Left lung (tissue), 10 donors: Measurements from ENCODE around the gene MYCT1. TPM values are rescaled to one million over a fixed set of nuclear protein-coding genes. Genes with fewer than 3 reads are reported as not detected.

ENCODE experiments used
- ATAC-seq: fragments of 200-7000 bp; cut with Tn5 transposase; one replicate; pipeline ENCODE4 v1.9.1; 2020; ENCODE audit warnings: moderate library complexity
- DNase-seq, 4 donors: peaks; one replicate each; pipeline ENCODE4 v3.0.0-alpha.2; 2013 to 2020
- H3K27ac ChIP-seq, 2 donors: fragments of 200-600 bp; sonication (generic) in 1 of 2; one replicate each; pipeline versions ENCODE4 v1.5.0 to v1.8.0; 2020 to 2021
- H3K27me3 ChIP-seq, 2 donors: fragments of 200-600 bp; sonication (generic) in 1 of 2; one replicate each; pipeline versions ENCODE4 v1.5.0 to v1.8.0; 2020 to 2021
- H3K36me3 ChIP-seq, 2 donors: fragments of 200-600 bp; sonication (generic) in 1 of 2; one replicate each; pipeline versions ENCODE4 v1.5.0 to v1.8.0; 2020 to 2021
- H3K4me1 ChIP-seq, 2 donors: fragments of 200-600 bp; one replicate each; pipeline ENCODE4 v1.8.0; 2021
- H3K4me3 ChIP-seq, 2 donors: fragments of 200-600 bp; sonication (generic) in 1 of 2; one replicate each; pipeline versions ENCODE4 v1.5.0 to v1.8.0; 2020 to 2021; ENCODE audit warnings: mild to moderate bottlenecking in 1 of 2
- H3K9me3 ChIP-seq, 2 donors: fragments of 200-600 bp; sonication (generic) in 1 of 2; one replicate each; pipeline versions ENCODE4 v1.5.0 to v1.8.0; 2020 to 2021
- intact Hi-C, 2 donors: fragments of 100-400 bp; cut with DNase I; formaldehyde crosslinking; loops; one replicate each; pipeline versions ENCODE4 v1.11.2 to v1.14.2; 2022
- polyA plus RNA-seq, 6 donors: library from polyadenylated mRNA; unstranded; fragments of 120-200 nt; gene quantifications; one replicate each; pipeline ENCODE4 v1.2.1, GENCODE V29; 2013; ENCODE audit not compliant: insufficient read length in 6 of 6
- total RNA-seq, 2 donors: library from RNA; stranded (reverse); fragmentation: NEBNext Ultra II Directional; extraction: Animal tissue kit (Norgen Biotek cat#: 25700); gene quantifications; one replicate each; pipeline ENCODE4 v1.2.1, GENCODE V29; 2021
- TF ChIP-seq, protein P1 (sequence below), 2 donors: fragments of 200-600 bp; sonication (generic) in 1 of 2; IDR thresholded peaks; one replicate each; pipeline versions ENCODE4 v1.5.0 to v1.8.0; 2021; ENCODE audit warnings: antibody characterized with exemption in 2 of 2
- donor health status: DM: no; HTN: yes; CAD: no.
- donor health status: DM: no; HTN: no; CAD: no.

MYCT1 gene
- total and polyA plus RNA-seq, 8 donors = 10.3 to 40.7 (median 33.3) TPM

DNA sequence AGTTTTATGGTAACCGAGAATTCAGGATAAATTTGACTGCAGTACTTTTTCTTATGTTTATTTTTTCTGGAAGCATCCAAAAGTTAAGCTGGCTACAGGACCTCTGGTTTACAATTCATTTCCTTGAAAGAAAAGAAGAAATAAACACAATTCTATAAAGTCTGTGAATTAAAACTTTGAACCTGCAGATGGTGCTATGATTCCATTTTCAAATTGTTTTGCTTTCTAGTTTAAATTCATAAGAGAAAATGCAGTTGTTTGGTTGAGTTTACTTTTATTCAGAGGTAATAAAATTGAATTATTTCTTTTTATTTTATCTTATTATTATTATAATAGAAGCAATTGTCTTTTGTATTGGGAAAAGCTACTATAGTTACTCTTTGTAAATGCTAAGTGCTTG, 51.1 kb downstream of the MYCT1 start:
- ATAC-seq (no peak), DNase-seq (no peak)
- intact Hi-C loops = no loop called here

DNA sequence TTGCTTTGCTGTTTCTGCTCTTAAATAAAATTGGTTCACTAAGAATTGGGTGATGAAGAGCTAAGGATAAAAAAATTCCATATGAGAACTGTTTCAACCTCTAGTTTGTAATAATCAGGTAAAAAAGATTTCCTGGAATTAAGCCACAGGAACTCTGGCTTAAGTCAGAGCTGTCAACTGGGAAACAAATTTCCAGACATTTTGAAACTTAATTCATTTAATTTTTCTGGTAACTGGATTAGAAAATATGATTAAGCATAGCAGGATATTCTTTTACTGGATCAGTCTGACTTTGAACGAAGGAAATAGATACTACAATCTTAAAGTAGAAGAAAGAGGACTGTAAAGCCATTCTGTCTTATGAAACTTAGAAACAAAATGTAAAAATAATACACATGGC, 51.6 kb downstream of the MYCT1 start:
- no peaks in the 10 kb centered on the region for H3K9me3 ChIP-seq
- intact Hi-C loops = no loop called here
- DNase-seq (no peak), ATAC-seq (no peak)
- no peak overlapping the region for H3K4me3 ChIP-seq
- H3K27me3 ChIP-seq = no peaks in the 10 kb centered on the region
- H3K27ac ChIP-seq = no peak overlapping the region
- no peaks in the 10 kb centered on the region for H3K36me3 ChIP-seq
- no peaks in the 10 kb centered on the region for H3K4me1 ChIP-seq
- TF ChIP-seq, protein P1, sequence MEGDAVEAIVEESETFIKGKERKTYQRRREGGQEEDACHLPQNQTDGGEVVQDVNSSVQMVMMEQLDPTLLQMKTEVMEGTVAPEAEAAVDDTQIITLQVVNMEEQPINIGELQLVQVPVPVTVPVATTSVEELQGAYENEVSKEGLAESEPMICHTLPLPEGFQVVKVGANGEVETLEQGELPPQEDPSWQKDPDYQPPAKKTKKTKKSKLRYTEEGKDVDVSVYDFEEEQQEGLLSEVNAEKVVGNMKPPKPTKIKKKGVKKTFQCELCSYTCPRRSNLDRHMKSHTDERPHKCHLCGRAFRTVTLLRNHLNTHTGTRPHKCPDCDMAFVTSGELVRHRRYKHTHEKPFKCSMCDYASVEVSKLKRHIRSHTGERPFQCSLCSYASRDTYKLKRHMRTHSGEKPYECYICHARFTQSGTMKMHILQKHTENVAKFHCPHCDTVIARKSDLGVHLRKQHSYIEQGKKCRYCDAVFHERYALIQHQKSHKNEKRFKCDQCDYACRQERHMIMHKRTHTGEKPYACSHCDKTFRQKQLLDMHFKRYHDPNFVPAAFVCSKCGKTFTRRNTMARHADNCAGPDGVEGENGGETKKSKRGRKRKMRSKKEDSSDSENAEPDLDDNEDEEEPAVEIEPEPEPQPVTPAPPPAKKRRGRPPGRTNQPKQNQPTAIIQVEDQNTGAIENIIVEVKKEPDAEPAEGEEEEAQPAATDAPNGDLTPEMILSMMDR (IDR thresholded peaks at IDR 0.05) = no peak

More for the DNA sequence above, 51.1 kb downstream of the MYCT1 start:
- Histone ChIP-seq H3K4me3 (no peak overlapping the region), H3K4me1 (no peaks in the 10 kb centered on the region), H3K36me3 (no peaks in the 10 kb centered on the region), H3K9me3 (no peaks in the 10 kb centered on the region), H3K27ac (no peak overlapping the region), H3K27me3 (no peaks in the 10 kb centered on the region)
- TF ChIP-seq, protein P1 (IDR thresholded peaks at IDR 0.05) = no peak

DNA sequence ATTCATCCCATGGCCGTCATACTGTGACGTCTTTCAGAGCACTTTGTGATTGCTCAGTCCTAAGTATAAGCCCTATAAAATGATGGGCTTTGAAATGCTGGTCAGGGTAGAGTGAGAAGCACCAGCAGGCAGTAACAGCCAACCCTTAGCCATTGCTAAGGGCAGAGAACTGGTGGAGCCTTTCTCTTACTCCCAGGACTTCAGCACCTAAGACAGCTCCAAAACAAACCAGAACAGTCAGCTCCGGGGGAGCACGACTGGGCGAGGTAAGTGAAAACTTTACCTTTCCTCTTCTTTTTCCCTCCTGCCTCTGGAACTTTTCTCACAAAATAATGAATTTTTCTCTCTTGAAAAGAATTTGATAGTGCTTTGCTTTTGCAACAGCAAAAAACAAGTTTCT, 53.0 kb downstream of the MYCT1 start, which contains the start of gene VIP:
Gene VIP, plus strand, starts transcription at position 104 of the 400 bp plus-strand sequence. CDS start 1,381 bp downstream, outside the sequence.
- Histone ChIP-seq H3K27ac (no peak within 1 kb of the TSS), H3K36me3 (no peaks in the 10 kb centered on the region), H3K4me3 (no peak within 1 kb of the TSS), H3K27me3 (no peaks in the 10 kb centered on the region), H3K9me3 (no peaks in the 10 kb centered on the region), H3K4me1 (no peaks in the 10 kb centered on the region)
- intact Hi-C loops = no loop called here
- TF ChIP-seq, protein P1 (IDR thresholded peaks at IDR 0.05) = no peak
- DNase-seq (peak in 2 of 4 donors; percentile 1 to 13), ATAC-seq (peak; percentile 70)

DNA sequence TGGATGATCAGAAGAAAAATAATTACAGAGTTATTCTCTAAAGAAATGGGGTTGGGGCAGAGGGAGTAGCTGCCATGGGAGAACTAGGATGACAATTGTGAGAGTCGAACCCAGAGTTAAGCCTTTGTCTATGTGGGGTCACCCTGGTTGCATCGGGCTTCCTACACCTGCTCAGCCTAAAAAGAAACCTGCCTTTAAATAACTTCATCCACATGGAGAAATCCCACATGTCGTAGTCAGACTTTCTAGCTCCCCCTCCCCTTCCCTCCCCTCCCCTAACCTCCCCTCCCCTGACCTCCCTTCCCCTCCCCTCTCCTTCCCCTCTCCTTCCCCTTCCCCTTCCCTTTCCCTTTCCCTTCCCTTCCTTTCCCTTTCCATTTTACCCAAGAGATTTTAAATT, 67.6 kb downstream of the MYCT1 start:
- no peak overlapping the region for H3K27ac ChIP-seq
- intact Hi-C loops = no loop called here
- TF ChIP-seq, protein P1 (IDR thresholded peaks at IDR 0.05) = no peak
- H3K27me3 ChIP-seq = no peaks in the 10 kb centered on the region
- DNase-seq = no peak
- no peaks in the 10 kb centered on the region for H3K4me1 ChIP-seq
- H3K9me3 ChIP-seq = no peaks in the 10 kb centered on the region
- no peaks in the 10 kb centered on the region for H3K36me3 ChIP-seq
- no peak for ATAC-seq
- no peak overlapping the region for H3K4me3 ChIP-seq

DNA sequence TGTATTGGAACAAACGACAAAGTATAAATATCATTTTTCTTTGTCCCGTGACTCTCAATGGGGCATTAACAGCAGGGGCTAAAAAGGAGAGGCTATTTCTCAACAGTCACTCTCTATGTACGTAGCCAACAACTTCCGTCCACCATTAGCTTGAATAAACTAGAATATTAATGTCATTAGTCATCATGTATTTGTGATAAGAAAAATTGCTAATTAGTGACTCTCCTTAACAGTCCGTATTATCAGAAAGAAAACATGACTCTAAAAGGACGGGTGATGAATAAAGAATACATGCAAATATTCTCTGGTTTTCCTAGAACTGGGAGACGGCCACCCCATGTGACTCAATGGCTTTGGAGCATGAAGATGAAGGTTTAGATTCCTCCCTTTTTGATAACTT, 71.5 kb downstream of the MYCT1 start:
- TF ChIP-seq, protein P1 (IDR thresholded peaks at IDR 0.05) = no peak
- Histone ChIP-seq H3K9me3 (no peaks in the 10 kb centered on the region), H3K27me3 (no peaks in the 10 kb centered on the region), H3K27ac (no peak overlapping the region), H3K4me1 (no peaks in the 10 kb centered on the region), H3K4me3 (no peak overlapping the region), H3K36me3 (no peaks in the 10 kb centered on the region)
- intact Hi-C loops = no loop called here
- DNase-seq (no peak), ATAC-seq (no peak)
